ENCODE measurements around the gene KNCN. TPM values are rescaled to one million over a fixed set of nuclear protein-coding genes. Genes with fewer than 3 reads are reported as not detected.

Gene KNCN
- total and polyA plus RNA-seq, 2 experiments from 2014 or later, result not detected

DNA sequence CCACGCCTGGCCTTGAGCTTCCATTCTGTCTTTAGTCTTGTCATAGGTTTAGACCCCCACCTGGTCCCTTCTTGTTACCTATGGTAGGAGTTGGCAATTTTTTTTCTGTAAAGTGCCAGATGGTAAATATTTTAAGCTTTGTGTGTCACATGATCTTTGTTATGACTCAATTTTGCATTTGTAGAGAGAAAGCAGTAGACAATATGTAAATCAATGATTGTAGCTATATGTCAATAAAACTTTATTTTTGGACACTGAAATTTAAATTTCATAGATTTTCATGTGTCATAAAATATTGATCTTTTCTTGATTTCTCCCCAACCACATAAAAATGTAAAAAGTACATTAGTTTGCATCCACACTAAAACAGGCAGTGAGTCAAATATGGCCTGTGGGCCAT, 44.6 kb upstream of the KNCN start:
- Mint-ChIP-seq H3K27ac (no peak overlapping the region), H3K4me1 (peaks cover 7% of the 10 kb centered on the region), H3K36me3 (ENCODE audit: low read depth) (peaks cover 8% of the 10 kb centered on the region; the same call in 1 of the 3 replicates), H3K27me3 (ENCODE audit: insufficient read depth, low read depth, poor library complexity) (peaks cover under 1% of the 10 kb centered on the region), H3K9me3 (no peaks in the 10 kb centered on the region), H3K4me3 (no peak overlapping the region)
- ATAC-seq (no peak), DNase-seq (ENCODE audit: low spot score) (no peak)
- Histone ChIP-seq H2AFZ (no peak overlapping the region), H3K4me3 (no peak overlapping the region), H3K36me3 (ENCODE audit: insufficient read depth) (no peaks in the 10 kb centered on the region; the same call in 1 of the 2 replicates), H3K79me2 (replicated peaks; ENCODE audit: insufficient read depth) (no peaks in the 10 kb centered on the region), H3F3A (replicated peaks; ENCODE audit: low read depth) (no peaks in the 10 kb centered on the region), H3K27me3 (ENCODE audit: insufficient read depth) (no peaks in the 10 kb centered on the region), H4K20me1 (replicated peaks; ENCODE audit: insufficient read depth) (no peaks in the 10 kb centered on the region), H3K27ac (ENCODE audit: low read depth) (no peak overlapping the region), H3K4me2 (no peak overlapping the region), H3K4me1 (ENCODE audit: insufficient read depth) (no peaks in the 10 kb centered on the region; the same call in 1 of the 2 replicates), H3K9me2 (ENCODE audit: insufficient read depth) (no peaks in the 10 kb centered on the region)
- TF ChIP-seq, protein P1, sequence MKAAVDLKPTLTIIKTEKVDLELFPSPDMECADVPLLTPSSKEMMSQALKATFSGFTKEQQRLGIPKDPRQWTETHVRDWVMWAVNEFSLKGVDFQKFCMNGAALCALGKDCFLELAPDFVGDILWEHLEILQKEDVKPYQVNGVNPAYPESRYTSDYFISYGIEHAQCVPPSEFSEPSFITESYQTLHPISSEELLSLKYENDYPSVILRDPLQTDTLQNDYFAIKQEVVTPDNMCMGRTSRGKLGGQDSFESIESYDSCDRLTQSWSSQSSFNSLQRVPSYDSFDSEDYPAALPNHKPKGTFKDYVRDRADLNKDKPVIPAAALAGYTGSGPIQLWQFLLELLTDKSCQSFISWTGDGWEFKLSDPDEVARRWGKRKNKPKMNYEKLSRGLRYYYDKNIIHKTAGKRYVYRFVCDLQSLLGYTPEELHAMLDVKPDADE (IDR thresholded peaks at IDR 0.05), result no peak
- TF ChIP-seq JUNB (IDR thresholded peaks at IDR 0.05; ENCODE audit: unreplicated experiment) (no peak), EZH2 (IDR thresholded peaks at IDR 0.05; ENCODE audit: low read depth, unreplicated experiment) (no peak), CREB1 (CRISPR knock-in tag; IDR thresholded peaks at IDR 0.05; ENCODE audit: low read depth) (no peak), POLR2AphosphoS5 (IDR thresholded peaks at IDR 0.05; ENCODE audit: low read depth) (no peak), CTCF (conservative IDR thresholded peaks at IDR 0.05; ENCODE audit: low read depth in 2 of 2) (no peak), STAT1 (IDR thresholded peaks at IDR 0.05; ENCODE audit: unreplicated experiment) (no peak), NANOG (IDR thresholded peaks at IDR 0.05; ENCODE audit: borderline replicate concordance) (no peak), EZH2phosphoT487 (IDR thresholded peaks at IDR 0.05; ENCODE audit: unreplicated experiment) (no peak), ZNF331 (CRISPR knock-in tag; IDR thresholded peaks at IDR 0.05; ENCODE audit: low read depth) (no peak), ZNF114 (CRISPR knock-in tag; IDR thresholded peaks at IDR 0.05) (no peak)
- TF ChIP-seq, protein P2, sequence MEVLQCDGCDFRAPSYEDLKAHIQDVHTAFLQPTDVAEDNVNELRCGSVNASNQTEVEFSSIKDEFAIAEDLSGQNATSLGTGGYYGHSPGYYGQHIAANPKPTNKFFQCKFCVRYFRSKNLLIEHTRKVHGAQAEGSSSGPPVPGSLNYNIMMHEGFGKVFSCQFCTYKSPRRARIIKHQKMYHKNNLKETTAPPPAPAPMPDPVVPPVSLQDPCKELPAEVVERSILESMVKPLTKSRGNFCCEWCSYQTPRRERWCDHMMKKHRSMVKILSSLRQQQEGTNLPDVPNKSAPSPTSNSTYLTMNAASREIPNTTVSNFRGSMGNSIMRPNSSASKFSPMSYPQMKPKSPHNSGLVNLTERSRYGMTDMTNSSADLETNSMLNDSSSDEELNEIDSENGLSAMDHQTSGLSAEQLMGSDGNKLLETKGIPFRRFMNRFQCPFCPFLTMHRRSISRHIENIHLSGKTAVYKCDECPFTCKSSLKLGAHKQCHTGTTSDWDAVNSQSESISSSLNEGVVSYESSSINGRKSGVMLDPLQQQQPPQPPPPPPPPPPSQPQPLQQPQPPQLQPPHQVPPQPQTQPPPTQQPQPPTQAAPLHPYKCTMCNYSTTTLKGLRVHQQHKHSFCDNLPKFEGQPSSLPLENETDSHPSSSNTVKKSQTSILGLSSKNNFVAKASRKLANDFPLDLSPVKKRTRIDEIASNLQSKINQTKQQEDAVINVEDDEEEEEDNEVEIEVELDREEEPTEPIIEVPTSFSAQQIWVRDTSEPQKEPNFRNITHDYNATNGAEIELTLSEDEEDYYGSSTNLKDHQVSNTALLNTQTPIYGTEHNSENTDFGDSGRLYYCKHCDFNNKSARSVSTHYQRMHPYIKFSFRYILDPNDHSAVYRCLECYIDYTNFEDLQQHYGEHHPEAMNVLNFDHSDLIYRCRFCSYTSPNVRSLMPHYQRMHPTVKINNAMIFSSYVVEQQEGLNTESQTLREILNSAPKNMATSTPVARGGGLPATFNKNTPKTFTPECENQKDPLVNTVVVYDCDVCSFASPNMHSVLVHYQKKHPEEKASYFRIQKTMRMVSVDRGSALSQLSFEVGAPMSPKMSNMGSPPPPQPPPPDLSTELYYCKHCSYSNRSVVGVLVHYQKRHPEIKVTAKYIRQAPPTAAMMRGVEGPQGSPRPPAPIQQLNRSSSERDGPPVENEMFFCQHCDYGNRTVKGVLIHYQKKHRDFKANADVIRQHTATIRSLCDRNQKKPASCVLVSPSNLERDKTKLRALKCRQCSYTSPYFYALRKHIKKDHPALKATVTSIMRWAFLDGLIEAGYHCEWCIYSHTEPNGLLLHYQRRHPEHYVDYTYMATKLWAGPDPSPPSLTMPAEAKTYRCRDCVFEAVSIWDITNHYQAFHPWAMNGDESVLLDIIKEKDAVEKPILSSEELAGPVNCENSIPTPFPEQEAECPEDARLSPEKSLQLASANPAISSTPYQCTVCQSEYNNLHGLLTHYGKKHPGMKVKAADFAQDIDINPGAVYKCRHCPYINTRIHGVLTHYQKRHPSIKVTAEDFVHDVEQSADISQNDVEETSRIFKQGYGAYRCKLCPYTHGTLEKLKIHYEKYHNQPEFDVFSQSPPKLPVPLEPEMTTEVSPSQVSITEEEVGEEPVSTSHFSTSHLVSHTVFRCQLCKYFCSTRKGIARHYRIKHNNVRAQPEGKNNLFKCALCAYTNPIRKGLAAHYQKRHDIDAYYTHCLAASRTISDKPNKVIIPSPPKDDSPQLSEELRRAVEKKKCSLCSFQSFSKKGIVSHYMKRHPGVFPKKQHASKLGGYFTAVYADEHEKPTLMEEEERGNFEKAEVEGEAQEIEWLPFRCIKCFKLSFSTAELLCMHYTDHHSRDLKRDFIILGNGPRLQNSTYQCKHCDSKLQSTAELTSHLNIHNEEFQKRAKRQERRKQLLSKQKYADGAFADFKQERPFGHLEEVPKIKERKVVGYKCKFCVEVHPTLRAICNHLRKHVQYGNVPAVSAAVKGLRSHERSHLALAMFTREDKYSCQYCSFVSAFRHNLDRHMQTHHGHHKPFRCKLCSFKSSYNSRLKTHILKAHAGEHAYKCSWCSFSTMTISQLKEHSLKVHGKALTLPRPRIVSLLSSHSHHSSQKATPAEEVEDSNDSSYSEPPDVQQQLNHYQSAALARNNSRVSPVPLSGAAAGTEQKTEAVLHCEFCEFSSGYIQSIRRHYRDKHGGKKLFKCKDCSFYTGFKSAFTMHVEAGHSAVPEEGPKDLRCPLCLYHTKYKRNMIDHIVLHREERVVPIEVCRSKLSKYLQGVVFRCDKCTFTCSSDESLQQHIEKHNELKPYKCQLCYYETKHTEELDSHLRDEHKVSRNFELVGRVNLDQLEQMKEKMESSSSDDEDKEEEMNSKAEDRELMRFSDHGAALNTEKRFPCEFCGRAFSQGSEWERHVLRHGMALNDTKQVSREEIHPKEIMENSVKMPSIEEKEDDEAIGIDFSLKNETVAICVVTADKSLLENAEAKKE (CRISPR knock-in tag; IDR thresholded peaks at IDR 0.05), result no peak
- TF ChIP-seq, protein P3, sequence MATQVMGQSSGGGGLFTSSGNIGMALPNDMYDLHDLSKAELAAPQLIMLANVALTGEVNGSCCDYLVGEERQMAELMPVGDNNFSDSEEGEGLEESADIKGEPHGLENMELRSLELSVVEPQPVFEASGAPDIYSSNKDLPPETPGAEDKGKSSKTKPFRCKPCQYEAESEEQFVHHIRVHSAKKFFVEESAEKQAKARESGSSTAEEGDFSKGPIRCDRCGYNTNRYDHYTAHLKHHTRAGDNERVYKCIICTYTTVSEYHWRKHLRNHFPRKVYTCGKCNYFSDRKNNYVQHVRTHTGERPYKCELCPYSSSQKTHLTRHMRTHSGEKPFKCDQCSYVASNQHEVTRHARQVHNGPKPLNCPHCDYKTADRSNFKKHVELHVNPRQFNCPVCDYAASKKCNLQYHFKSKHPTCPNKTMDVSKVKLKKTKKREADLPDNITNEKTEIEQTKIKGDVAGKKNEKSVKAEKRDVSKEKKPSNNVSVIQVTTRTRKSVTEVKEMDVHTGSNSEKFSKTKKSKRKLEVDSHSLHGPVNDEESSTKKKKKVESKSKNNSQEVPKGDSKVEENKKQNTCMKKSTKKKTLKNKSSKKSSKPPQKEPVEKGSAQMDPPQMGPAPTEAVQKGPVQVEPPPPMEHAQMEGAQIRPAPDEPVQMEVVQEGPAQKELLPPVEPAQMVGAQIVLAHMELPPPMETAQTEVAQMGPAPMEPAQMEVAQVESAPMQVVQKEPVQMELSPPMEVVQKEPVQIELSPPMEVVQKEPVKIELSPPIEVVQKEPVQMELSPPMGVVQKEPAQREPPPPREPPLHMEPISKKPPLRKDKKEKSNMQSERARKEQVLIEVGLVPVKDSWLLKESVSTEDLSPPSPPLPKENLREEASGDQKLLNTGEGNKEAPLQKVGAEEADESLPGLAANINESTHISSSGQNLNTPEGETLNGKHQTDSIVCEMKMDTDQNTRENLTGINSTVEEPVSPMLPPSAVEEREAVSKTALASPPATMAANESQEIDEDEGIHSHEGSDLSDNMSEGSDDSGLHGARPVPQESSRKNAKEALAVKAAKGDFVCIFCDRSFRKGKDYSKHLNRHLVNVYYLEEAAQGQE (IDR thresholded peaks at IDR 0.05; ENCODE audit: unreplicated experiment), result no peak
